OCI-LY1 (cell line): ENCODE measurements around the gene TTC9.

ENCODE experiments used
- CTCF ChIP-seq: fragments of 200-600 bp; sonication (generic), shearing (Covaris generic); IDR thresholded peaks from 2 replicates; pipeline ENCODE4 v1.5.1; 2017; ENCODE audit warnings: mild to moderate bottlenecking, antibody characterized with exemption, low read length, moderate library complexity, mixed read lengths
- EZH2 ChIP-seq: fragments of 200-600 bp; sonication (generic), shearing (Covaris generic); IDR thresholded peaks from 2 replicates; pipeline ENCODE4 v1.8.0; 2017; ENCODE audit warnings: borderline replicate concordance, mixed run types, mild to moderate bottlenecking, antibody characterized with exemption, low read length, moderate library complexity, mixed read lengths

- no peak for TF ChIP-seq CTCF
- TF ChIP-seq EZH2 = no peak
Observed at GRCh38 chr14:70722418-70722817, 80.7 kb downstream of the TTC9 start.
